Omental fat pad (tissue), 4 donors: ENCODE data around the gene CCNY. TPM values are rescaled to one million over a fixed set of nuclear protein-coding genes. Genes with fewer than 3 reads are reported as not detected.

Experiments
- ATAC-seq: fragments of 150-250 bp; one replicate; pipeline ENCODE4 v1.9.1; 2016; ENCODE audit warnings: mild to moderate bottlenecking, moderate library complexity; ENCODE audit not compliant: low FRiP score
- DNase-seq: peaks from one replicate; pipeline ENCODE4 v3.0.0-alpha.2; 2019; ENCODE audit warnings: low spot score
- CTCF ChIP-seq, 3 donors: fragments of 450-650 bp; IDR thresholded peaks; one replicate each; pipeline ENCODE4 v1.5.1; 2016 to 2017; ENCODE audit warnings: antibody characterized with exemption in 3 of 3, mild to moderate bottlenecking in 3 of 3, moderate library complexity in 2 of 3
- total RNA-seq, 4 donors: library from RNA; depleted of rRNA; stranded (reverse); fragments of >200 nt; gene quantifications; one replicate each; pipeline ENCODE4 v1.1.0, GENCODE V29; 2016

CCNY gene
- total RNA-seq, 4 donors from 2014 or later = 38.6 to 49.5 (median 47.2) TPM

DNA sequence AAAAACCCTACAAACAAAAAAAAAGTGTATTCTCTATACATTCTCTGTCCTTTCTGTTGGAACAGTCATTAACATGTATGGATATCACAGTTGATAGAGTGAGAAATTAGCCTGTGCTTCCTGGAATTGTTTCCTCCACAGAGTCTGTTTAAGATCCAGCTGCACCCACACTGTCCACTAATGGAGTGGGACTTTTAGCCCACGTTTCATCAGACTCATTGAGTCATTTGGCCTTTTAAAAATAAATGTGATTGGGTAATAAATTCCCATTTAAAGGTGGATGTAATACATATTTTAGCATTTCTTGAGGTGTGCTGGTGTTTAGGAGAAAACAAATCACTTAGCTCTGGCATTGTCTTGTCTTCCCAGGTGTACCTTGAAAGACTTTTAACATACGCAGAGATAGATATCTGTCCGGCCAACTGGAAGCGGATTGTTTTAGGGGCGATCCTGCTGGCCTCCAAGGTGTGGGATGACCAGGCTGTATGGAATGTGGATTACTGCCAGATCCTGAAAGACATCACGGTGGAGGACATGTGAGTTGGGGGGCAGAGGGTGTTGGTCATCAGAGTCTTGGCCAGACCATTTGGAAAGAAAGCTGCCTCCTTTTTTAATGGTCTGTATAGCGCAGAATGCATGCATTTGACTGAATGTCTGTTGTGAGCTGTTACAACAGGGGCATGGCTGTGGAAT lies 216.5 kb downstream of the CCNY start:
- ATAC-seq = peak; percentile 48
- no peak for DNase-seq

DNA sequence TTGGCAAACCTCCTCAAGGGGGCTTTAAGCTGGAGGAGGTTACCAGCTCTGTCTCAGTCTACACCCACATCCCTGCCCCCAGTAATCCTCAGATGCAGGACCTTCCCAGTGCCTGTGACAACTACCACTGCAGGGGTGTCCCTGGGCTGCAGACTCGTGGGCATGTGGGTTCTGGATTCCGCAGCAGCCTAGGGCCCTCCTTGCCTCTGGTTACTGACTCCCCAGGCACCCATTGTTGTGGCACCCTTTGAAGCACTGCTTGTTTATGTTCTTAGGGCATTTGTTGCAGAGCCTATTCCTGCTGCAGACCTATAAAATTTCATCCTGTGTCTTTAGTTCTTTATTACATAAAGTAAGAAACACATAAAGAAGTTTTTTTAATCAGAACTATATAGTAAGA lies 217.7 kb downstream of the CCNY start:
- no peak for TF ChIP-seq CTCF (IDR thresholded peaks at IDR 0.05)
- DNase-seq (no peak), ATAC-seq (no peak)

More for the DNA sequence above, 216.5 kb downstream of the CCNY start:
- no peak for TF ChIP-seq CTCF (IDR thresholded peaks at IDR 0.05)

DNA sequence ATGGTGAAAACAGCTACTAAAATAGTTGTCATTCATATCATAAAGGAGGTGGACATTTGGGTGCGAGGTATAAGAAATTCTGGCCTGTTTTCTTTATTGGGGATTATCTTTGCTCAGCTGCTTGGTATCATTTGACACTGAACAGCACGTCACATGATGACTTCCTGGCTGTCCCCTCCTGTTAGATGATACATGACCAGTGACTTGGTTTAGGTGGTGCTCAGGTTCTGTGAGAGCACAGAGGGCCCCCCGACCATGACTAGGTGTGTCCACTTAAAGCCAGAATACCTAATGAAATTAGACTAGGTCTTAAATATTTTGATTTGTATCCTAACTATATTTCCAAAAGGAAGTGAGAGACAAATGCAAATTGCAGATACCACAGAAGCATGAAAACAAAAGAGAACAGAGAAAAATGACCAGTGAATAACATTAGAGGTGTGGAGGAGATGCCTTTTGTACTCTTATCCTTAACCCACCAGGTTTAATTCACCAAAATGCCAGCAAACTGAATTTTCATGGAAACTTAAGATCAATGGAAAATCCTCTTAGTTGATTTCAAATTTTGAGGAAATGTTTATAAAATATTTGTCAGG lies 218.2 kb downstream of the CCNY start:
- no peak for ATAC-seq
- DNase-seq = no peak
- no peak for TF ChIP-seq CTCF (IDR thresholded peaks at IDR 0.05)

DNA sequence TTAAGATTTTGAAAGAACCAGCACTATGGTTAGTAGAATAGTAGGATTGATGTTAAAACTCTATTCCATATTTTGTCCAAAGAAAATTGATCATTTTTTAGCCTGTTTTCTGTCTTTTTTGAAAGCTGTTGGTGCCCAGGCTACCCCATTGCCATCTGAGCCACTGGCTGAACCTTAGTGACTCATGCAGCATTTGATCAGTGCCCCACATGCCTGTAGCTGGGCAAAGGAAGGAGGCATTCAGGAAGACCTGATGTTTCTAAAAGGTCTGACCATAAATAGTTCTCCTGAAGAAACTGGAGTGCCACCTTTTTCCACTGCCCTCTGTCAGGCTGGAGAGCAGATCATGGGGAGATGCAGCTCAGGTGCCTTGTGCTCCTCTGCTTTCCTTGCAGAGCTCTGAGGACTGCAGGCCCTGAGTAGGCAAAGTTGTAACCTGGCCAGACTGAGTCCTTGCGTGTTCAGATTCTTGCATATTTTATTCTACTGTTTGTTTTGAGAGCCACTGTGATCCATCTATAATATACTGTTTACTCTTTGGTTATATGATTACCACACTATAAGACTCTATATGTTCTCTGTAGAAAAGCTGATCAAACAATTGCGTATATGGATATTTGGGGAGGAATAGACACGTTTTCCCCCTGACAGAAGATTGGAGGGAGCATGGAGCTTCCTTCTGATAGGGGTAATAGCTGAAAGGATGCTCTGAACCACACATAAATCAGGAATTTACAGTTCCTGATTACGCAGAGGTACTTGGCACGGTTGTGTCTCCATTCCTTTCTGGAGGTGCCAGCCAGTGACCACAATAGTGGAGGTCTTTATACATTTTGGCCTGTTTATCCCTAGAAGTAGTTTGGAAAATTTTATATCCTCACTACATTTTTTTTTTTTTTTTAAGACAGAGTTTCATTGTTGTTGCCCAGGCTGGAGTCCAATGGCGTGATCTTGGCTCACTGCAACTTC lies 219.9 kb downstream of the CCNY start:
- ATAC-seq = no peak
- no peak for DNase-seq
- TF ChIP-seq CTCF (IDR thresholded peaks at IDR 0.05) = no peak

DNA sequence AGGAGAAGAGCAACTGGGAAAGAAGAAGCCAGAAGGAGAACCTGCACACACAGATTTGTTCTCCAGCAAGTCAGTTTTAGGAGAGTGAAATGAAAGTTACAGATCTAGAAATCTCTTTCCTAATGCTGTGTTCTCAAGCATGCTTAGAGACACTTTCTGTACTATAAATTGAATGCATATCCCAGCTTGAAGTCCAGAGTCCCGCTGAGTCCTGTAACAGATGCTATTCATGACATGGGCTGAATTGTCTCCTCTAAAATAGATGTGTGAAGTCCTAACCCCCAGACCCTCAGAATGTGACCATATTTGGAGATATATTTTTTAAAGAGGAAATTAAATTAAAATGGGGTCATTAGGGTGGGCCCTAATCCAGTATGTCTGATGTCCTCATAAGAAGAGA lies 222.0 kb downstream of the CCNY start:
- DNase-seq (no peak), ATAC-seq (no peak)
- TF ChIP-seq CTCF (IDR thresholded peaks at IDR 0.05) = no peak

- no peak for TF ChIP-seq CTCF (IDR thresholded peaks at IDR 0.05)
- DNase-seq = no peak
- no peak for ATAC-seq
These were observed 223.1 kb downstream of the CCNY start for GRCh38 chr10:35559416-35559815.
